CD4-positive, alpha-beta T cell (primary cell): Measurements from ENCODE around the gene PRG2. TPM values are rescaled to one million over a fixed set of nuclear protein-coding genes. Genes with fewer than 3 reads are reported as not detected.

ENCODE experiments used
- ATAC-seq: fragments of 200-7000 bp; cut with Tn5 transposase; one replicate; pipeline ENCODE4 v1.10.0; 2022; ENCODE audit warnings: mild to moderate bottlenecking; ENCODE audit not compliant: poor library complexity
- CTCF ChIA-PET: fragments of 350-600 bp; sonication (Branson Sonifier 250); formaldehyde crosslinking; loops from one replicate; lab custom pipeline; 2021; ENCODE audit warnings: antibody characterized with exemption, inconsistent platforms; lab: Charles Lee
- POLR2A ChIA-PET: fragments of 350-600 bp; sonication (Branson Sonifier 250); formaldehyde crosslinking; loops from one replicate; lab custom pipeline; 2021; ENCODE audit warnings: antibody characterized with exemption, inconsistent platforms; lab: Charles Lee
- DNase-seq, 14 experiments: peaks; one replicate each; pipeline ENCODE4 v3.0.0-alpha.2; 2013 to 2020; ENCODE audit warnings: mixed read lengths in 2 of 14
- H3K27ac ChIP-seq, 2 donors: one replicate each; pipeline versions ENCODE4 v1.5.1 to v1.7.0; 2013; ENCODE audit warnings: low read length in 2 of 2, low read depth in 1 of 2, mild to moderate bottlenecking in 1 of 2
- H3K27me3 ChIP-seq, 2 experiments: 1 replicate in 1 of 2; 2 replicates in 1 of 2; pipeline versions ENCODE4 v1.6.1 to v1.7.0; 2013; ENCODE audit warnings: low read length in 2 of 2, control low read depth in 1 of 2, mild to moderate bottlenecking in 1 of 2, moderate library complexity in 1 of 2; ENCODE audit not compliant: insufficient read depth in 2 of 2, control insufficient read depth in 1 of 2
- H3K36me3 ChIP-seq: one replicate; pipeline ENCODE4 v1.6.1; 2013; ENCODE audit warnings: low read length, control low read depth; ENCODE audit not compliant: insufficient read depth
- H3K4me1 ChIP-seq: one replicate; pipeline ENCODE4 v1.6.1; 2013; ENCODE audit warnings: low read length, control low read depth; ENCODE audit not compliant: insufficient read depth
- H3K4me3 ChIP-seq: one replicate; pipeline ENCODE4 v1.5.1; 2013; ENCODE audit warnings: mild to moderate bottlenecking, low read length, moderate library complexity
- H3K9me3 ChIP-seq, 2 experiments: 1 replicate in 1 of 2; 2 replicates in 1 of 2; pipeline versions ENCODE4 v1.6.1 to v1.7.0; 2013; ENCODE audit warnings: low read length in 2 of 2, mild to moderate bottlenecking in 2 of 2, control low read depth in 1 of 2, moderate library complexity in 1 of 2; ENCODE audit not compliant: control insufficient read depth in 1 of 2, insufficient read depth in 1 of 2
- H3K27ac Mint-ChIP-seq: one replicate; pipeline ENCODE4 v1.8.0; 2020; ENCODE audit warnings: mixed read lengths
- H3K27me3 Mint-ChIP-seq: one replicate; pipeline ENCODE4 v1.8.0; 2021; ENCODE audit warnings: mixed read lengths
- H3K36me3 Mint-ChIP-seq: one replicate; pipeline ENCODE4 v1.8.0; 2021; ENCODE audit warnings: low read depth, mixed read lengths
- H3K4me1 Mint-ChIP-seq: one replicate; pipeline ENCODE4 v1.8.0; 2021; ENCODE audit warnings: low read depth, mixed read lengths
- H3K4me3 Mint-ChIP-seq: one replicate; pipeline ENCODE4 v1.8.0; 2020; ENCODE audit warnings: mild to moderate bottlenecking, mixed read lengths
- H3K9me3 Mint-ChIP-seq: one replicate; pipeline ENCODE4 v1.8.0; 2020; ENCODE audit warnings: mixed read lengths
- intact Hi-C, 2 experiments: fragments of 100-400 bp; cut with DNase I in 1 of 2; cut with micrococcal nuclease in 1 of 2; formaldehyde crosslinking; loops; one replicate each; pipeline versions ENCODE4 v1.15.1 to v1.9.0; 2023 to 2025; cut with DNase I, micrococcal nuclease
- total RNA-seq, 174 experiments: library from RNA in 2 of 174; stranded (reverse) in 2 of 174; gene quantifications; one replicate each; pipeline ENCODE4 v1.2.3 and lab custom pipeline; 2021 to 2026
- TF ChIP-seq, protein P1 (sequence below): fragments of 200-600 bp; IDR thresholded peaks from one replicate; pipeline ENCODE4 v1.8.0; 2022; ENCODE audit warnings: antibody characterized with exemption, mild to moderate bottlenecking

The PRG2 gene
- total RNA-seq, 2 experiments from 2014 or later = 0.53 to 1.1 TPM

DNA sequence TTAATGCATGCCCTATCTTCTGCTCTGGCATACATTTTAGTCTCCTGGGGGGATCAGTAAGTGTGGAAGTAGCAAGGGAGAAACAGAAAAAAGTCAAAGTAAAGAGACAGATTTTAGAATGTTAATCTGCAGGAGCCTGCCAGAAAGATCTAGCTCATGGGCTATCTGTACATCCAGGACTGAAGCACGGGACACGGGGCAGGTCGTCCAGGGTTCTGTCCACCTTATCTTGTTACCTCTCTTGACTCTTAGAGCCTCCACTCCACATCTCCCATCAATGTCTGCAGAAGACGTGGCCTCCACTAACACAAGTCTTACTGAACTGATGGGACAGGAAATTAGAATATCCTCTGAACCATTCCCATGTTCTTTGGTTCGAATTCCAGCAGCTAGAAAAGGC lies 38.2 kb upstream of the PRG2 start:
- no peak overlapping the region for H3K27ac ChIP-seq
- TF ChIP-seq, protein P1, sequence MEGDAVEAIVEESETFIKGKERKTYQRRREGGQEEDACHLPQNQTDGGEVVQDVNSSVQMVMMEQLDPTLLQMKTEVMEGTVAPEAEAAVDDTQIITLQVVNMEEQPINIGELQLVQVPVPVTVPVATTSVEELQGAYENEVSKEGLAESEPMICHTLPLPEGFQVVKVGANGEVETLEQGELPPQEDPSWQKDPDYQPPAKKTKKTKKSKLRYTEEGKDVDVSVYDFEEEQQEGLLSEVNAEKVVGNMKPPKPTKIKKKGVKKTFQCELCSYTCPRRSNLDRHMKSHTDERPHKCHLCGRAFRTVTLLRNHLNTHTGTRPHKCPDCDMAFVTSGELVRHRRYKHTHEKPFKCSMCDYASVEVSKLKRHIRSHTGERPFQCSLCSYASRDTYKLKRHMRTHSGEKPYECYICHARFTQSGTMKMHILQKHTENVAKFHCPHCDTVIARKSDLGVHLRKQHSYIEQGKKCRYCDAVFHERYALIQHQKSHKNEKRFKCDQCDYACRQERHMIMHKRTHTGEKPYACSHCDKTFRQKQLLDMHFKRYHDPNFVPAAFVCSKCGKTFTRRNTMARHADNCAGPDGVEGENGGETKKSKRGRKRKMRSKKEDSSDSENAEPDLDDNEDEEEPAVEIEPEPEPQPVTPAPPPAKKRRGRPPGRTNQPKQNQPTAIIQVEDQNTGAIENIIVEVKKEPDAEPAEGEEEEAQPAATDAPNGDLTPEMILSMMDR = no peak
- no peak overlapping the region for H3K4me3 ChIP-seq
- peaks cover 42% of the 10 kb centered on the region for H3K4me1 Mint-ChIP-seq
- peak overlapping the region; percentile 17 for H3K4me3 Mint-ChIP-seq
- peaks cover 8% of the 10 kb centered on the region for H3K36me3 Mint-ChIP-seq
- H3K4me1 ChIP-seq = peaks cover 39% of the 10 kb centered on the region
- H3K9me3 ChIP-seq = no peaks in the 10 kb centered on the region
- no peaks in the 10 kb centered on the region for H3K9me3 Mint-ChIP-seq
- ChIA-PET POLR2A (no interaction called here), CTCF (no interaction called here)
- H3K27ac Mint-ChIP-seq = no peak overlapping the region
- no peak for DNase-seq
- H3K27me3 Mint-ChIP-seq = no peaks in the 10 kb centered on the region
- no peaks in the 10 kb centered on the region for H3K27me3 ChIP-seq
- intact Hi-C loops = loop anchor here in 1 of 2 experiments (5.0 kb wide), 1 partner anchor 81 kb away; no protein-coding TSS in a partner anchor
- no peaks in the 10 kb centered on the region for H3K36me3 ChIP-seq
- no peak for ATAC-seq

DNA sequence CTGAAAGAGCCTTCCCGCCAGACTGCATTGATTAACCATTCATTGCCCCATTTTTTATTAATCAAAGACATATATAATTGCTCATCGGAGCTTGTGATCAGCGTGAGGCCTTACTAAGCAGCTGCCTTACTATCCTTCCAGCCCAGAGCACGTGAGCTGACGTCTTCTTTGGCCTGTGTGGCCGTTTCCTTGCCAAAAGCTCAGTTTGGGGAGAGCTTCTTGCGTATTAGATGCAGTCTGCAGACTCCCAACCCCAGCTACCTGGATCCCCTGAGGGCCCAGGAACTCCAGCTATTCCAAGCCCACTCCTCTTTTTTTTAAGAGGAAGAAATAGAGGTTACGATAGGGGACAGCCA lies 37.3 kb upstream of the PRG2 start:
- Mint-ChIP-seq H3K4me3 (peak overlapping the region; percentile 87), H3K36me3 (peaks cover 17% of the 10 kb centered on the region), H3K27ac (peak overlapping the region; percentile 87), H3K27me3 (no peaks in the 10 kb centered on the region), H3K9me3 (no peaks in the 10 kb centered on the region), H3K4me1 (peaks cover 49% of the 10 kb centered on the region)
- CTCF ChIA-PET = interaction anchor here (0.5 kb wide), 1 partner anchor 133 kb away, joined by 3 read pairs; no protein-coding TSS in a partner anchor
- Histone ChIP-seq H3K9me3 (no peaks in the 10 kb centered on the region), H3K27ac (peak overlapping the region in 1 of 2 donors; percentile 32), H3K27me3 (no peaks in the 10 kb centered on the region), H3K4me3 (no peak overlapping the region), H3K36me3 (peaks cover 4% of the 10 kb centered on the region), H3K4me1 (peaks cover 39% of the 10 kb centered on the region)
- intact Hi-C loops = loop anchor here in 1 of 2 experiments (2.0 to 5.0 kb wide), 2 partner anchors 29 to 80 kb away; no protein-coding TSS in a partner anchor
- TF ChIP-seq, protein P1 = no peak
- POLR2A ChIA-PET = no interaction called here
- DNase-seq (no peak), ATAC-seq (no peak)

GRCh38 chr11:57426929-57427726 lies 36.7 kb upstream of the PRG2 start, which contains the start of gene SLC43A3:
TSS of gene SLC43A3 (minus strand) at chr11:57427121. CDS start at chr11:57426172, 949 bp downstream.
- CTCF ChIA-PET = interaction anchor here (0.5 to 1.0 kb wide), 2 partner anchors 82 to 134 kb away, joined by 3 read pairs; no protein-coding TSS in a partner anchor
- peak; percentile 21 for ATAC-seq
- Histone ChIP-seq H3K36me3 (peaks cover 4% of the 10 kb centered on the region), H3K27ac (peak within 1 kb of the TSS; percentile 32 to 58), H3K4me3 (peak within 1 kb of the TSS; percentile 61), H3K4me1 (peaks cover 39% of the 10 kb centered on the region), H3K9me3 (no peaks in the 10 kb centered on the region), H3K27me3 (no peaks in the 10 kb centered on the region)
- peak within 1 kb of the TSS; percentile 87 for H3K27ac Mint-ChIP-seq
- DNase-seq = peak; percentile 17 to 79 (median 56)
- no peaks in the 10 kb centered on the region for H3K9me3 Mint-ChIP-seq
- TF ChIP-seq, protein P1 = no peak
- peaks cover 55% of the 10 kb centered on the region for H3K4me1 Mint-ChIP-seq
- no peaks in the 10 kb centered on the region for H3K27me3 Mint-ChIP-seq
- intact Hi-C loops = loop anchor here in 1 of 2 experiments (2.0 to 5.0 kb wide), 2 partner anchors 30 to 80 kb away; no protein-coding TSS in a partner anchor
- H3K4me3 Mint-ChIP-seq = peak within 1 kb of the TSS; percentile 87
- POLR2A ChIA-PET = interaction anchor here (2.3 kb wide), 1 partner anchor 31 kb away, joined by 16 read pairs; no protein-coding TSS in a partner anchor
- H3K36me3 Mint-ChIP-seq = peaks cover 23% of the 10 kb centered on the region
